ENCODE measurements around the gene HIVEP1. TPM values are rescaled to one million over a fixed set of nuclear protein-coding genes. Genes with fewer than 3 reads are reported as not detected.
"Not testable (repeated sequence)": the region's sequence is repeated elsewhere in the genome, so short reads cannot be mapped to it uniquely, and the experiment has no call there.

The HIVEP1 gene
- total RNA-seq, 2 donors from 2014 or later, result 70.1 to 77.0 TPM

DNA sequence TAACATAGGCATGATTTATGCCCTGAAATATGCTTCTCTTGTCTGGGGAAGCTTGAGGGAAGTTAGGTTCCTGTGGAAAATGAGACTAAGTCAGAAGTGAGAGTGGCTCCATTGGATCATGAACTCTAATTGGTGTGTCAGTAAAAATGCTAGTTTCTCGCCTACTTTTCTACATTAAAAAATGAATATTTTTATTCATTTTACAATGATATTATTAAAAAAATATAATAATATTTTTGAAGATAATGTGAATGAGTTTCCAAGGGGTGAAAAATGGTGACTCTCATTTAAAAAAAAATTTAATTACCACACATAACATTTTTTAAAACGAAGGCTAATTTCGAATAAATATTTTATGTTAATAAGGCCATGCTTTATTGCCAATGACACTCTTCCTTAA lies 84.2 kb downstream of the HIVEP1 start:
- peaks cover 0 to 1% of the 10 kb centered on the region in 2 donors for H3K9me3 Mint-ChIP-seq
- DNase-seq (no peak), ATAC-seq (replicated peaks in 1 of 2) (no peak)
- peaks cover 5 to 18% of the 10 kb centered on the region in 2 donors for H3K36me3 Mint-ChIP-seq (ENCODE audit: insufficient read depth in 2 of 2)
- peaks cover 26% of the 10 kb centered on the region for H3K4me1 Mint-ChIP-seq (ENCODE audit: low read depth)
- no peak overlapping the region for H3K4me3 Mint-ChIP-seq
- H3K27me3 Mint-ChIP-seq (ENCODE audit: low read depth), result no peaks in the 10 kb centered on the region
- no peak overlapping the region for H3K27ac Mint-ChIP-seq

DNA sequence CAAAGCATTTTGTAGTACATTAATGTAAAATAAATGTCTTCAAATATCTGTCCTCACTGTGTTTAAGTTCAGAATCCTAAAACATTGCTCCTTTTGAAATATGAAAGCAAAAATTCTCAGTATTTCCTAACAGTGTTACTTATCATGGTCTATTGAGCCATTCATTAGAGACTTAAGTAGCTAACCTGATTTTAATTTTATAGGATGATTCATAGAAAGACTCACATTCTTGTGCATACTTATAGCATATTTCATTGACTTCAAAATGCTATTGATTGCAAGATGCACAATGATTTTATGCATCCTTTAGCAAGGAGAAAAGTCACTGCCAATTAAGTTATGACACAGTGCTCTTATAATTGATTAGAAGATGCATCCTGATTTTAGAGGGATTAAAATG lies 85.7 kb downstream of the HIVEP1 start:
- Mint-ChIP-seq H3K4me1 (ENCODE audit: low read depth) (peaks cover 31% of the 10 kb centered on the region), H3K9me3 (peaks cover 0 to 1% of the 10 kb centered on the region in 2 donors), H3K27me3 (ENCODE audit: low read depth) (no peaks in the 10 kb centered on the region), H3K27ac (no peak overlapping the region), H3K4me3 (no peak overlapping the region), H3K36me3 (ENCODE audit: insufficient read depth in 2 of 2) (peaks cover 2 to 9% of the 10 kb centered on the region in 2 donors)
- ATAC-seq (replicated peaks in 1 of 2) (no peak), DNase-seq (no peak)

DNA sequence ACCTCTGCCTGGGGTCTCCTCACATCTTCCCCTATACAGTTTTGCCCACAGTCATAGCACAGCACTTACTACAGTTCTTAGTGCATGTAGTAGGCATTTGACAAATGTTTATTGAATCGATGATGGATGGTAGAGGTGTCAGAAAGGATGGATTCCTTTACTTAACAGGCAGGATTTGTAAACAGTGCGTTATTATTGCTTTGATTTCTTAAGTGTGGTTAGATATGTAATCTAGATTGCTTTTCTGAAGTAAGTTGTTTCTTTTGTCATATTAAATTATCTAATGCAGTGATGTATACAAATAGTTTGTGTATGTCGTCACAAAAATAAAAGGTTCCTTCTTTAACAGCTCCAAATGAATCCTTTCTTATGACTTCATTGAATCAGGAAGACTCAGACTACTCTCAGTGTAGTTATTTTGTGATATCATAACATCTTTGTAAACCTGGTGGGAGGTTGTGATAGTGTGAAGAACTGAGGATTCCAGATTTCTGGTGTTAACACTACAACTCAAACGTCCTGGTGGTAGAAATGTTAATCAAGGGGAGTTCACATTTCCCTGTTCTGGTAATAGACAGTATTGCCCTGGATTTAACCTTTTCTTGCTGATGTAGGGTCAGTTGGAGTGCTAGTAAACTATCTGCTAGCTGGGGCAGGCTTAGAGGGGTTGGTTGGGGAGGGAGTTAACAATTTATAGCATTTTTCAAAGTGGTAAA lies 87.7 kb downstream of the HIVEP1 start:
- Mint-ChIP-seq H3K4me3 (no peak overlapping the region), H3K9me3 (peaks cover 0 to 2% of the 10 kb centered on the region in 2 donors), H3K36me3 (ENCODE audit: insufficient read depth in 2 of 2) (peaks cover 4 to 5% of the 10 kb centered on the region in 2 donors), H3K4me1 (ENCODE audit: low read depth) (peaks cover 27% of the 10 kb centered on the region), H3K27me3 (ENCODE audit: low read depth) (no peaks in the 10 kb centered on the region), H3K27ac (no peak overlapping the region)
- ATAC-seq (replicated peaks in 1 of 2) (no peak), DNase-seq (no peak)

DNA sequence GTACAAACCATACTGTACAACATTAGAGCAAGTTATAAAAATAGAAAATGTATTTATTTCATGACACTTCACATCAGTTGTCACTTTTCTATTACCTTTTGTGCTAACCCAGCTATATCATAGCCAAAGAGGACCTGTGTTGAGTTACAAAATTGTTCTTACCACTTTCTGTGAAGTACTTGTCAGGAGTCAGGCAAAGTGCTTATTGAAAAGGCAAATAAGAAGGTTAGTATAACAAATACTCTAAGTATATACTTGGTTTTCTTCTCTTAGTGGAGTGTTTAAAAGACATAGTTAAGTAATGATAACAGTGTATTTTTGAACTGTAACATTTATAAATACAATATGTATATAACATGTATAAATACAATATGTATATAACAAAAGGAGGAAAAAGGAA lies 88.9 kb downstream of the HIVEP1 start:
- DNase-seq (no peak), ATAC-seq (replicated peaks in 1 of 2) (no peak)
- no peaks in the 10 kb centered on the region for H3K27me3 Mint-ChIP-seq (ENCODE audit: low read depth)
- H3K9me3 Mint-ChIP-seq, result peaks cover 0 to 2% of the 10 kb centered on the region in 2 donors
- no peak overlapping the region for H3K4me3 Mint-ChIP-seq
- H3K27ac Mint-ChIP-seq, result no peak overlapping the region
- H3K36me3 Mint-ChIP-seq (ENCODE audit: insufficient read depth in 2 of 2), result peaks cover 4 to 5% of the 10 kb centered on the region in 2 donors
- H3K4me1 Mint-ChIP-seq (ENCODE audit: low read depth), result peaks cover 22% of the 10 kb centered on the region

DNA sequence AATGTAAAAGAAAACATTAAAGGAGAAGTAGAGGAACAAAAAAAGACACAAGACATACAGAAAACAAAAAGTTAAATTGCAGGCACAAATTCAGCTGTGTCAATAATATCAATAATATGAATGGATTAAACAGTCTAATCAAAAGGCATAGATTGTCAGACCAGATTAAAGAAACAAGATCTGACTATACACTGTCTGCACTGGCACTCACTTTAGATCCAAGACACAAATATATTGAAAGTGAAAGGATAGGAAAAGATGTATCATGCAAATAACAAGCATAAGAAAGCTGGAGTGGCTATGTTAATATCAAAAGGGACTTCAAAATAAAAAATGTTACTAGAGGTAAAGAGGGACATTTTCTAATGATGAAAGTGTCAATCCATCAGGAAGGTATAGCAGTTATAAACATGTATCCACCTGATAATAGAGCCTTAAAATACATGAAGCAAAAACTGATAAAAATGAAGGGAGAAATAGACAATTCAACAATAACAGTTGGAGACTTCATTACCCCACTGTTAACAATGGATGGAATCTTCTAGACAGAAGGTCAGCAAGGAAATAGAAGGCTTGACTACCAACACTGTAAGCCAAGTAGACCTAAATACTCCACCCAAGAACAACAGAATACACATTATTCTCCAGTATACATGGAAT lies 89.7 kb downstream of the HIVEP1 start:
- H3K4me1 Mint-ChIP-seq (ENCODE audit: low read depth), result peaks cover 22% of the 10 kb centered on the region
- peaks cover 4% of the 10 kb centered on the region in 2 donors for H3K36me3 Mint-ChIP-seq (ENCODE audit: insufficient read depth in 2 of 2)
- H3K4me3 Mint-ChIP-seq, result no peak overlapping the region
- DNase-seq (no peak), ATAC-seq (replicated peaks in 1 of 2) (no peak)
- H3K27ac Mint-ChIP-seq, result peak overlapping the region; percentile 46
- H3K9me3 Mint-ChIP-seq, result peaks cover 0 to 2% of the 10 kb centered on the region in 2 donors
- H3K27me3 Mint-ChIP-seq (ENCODE audit: low read depth), result no peaks in the 10 kb centered on the region

DNA sequence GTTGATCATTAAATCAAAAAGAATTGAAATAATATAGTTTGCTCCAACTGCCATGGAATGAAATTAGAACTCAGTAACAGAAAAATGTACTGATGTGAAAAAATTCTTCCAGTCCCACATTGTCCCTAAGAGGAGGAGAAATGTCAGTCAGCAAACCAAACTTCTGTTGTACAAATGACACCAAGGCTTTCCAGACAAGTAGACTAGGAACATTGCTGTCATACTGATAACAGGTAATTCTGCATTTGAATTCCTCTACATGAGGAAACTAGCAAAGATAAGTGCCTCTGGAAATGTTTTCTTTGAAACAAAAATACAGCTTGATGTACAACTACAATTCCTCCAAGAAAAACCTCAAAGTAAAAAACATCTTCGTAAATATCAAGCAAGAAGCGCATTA lies 90.2 kb downstream of the HIVEP1 start:
- Mint-ChIP-seq H3K4me3 (no peak overlapping the region), H3K27ac (no peak overlapping the region), H3K9me3 (peaks cover 0 to 2% of the 10 kb centered on the region in 2 donors), H3K27me3 (ENCODE audit: low read depth) (no peaks in the 10 kb centered on the region), H3K4me1 (ENCODE audit: low read depth) (peaks cover 22% of the 10 kb centered on the region), H3K36me3 (ENCODE audit: insufficient read depth in 2 of 2) (peaks cover 5 to 9% of the 10 kb centered on the region in 2 donors)
- DNase-seq, result no peak
- ATAC-seq (replicated peaks in 1 of 2), result no peak

DNA sequence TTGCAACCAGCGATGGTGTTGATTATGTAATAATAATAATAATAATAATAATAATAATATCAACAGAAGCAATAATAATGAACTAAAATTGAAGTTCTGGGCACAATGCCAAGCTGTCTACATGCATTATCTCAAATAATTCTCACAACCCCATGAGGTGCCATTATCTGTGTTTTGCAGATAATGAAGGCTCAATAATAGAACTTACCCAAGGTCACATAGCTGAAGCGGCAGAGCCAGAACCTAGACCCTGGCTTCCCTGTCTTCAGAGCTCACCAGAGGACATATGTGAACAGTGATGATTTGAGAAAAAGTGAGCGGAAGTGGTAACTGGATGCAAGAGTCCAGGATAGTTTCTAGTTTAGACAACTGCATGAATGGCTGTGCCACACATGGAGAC lies 91.0 kb downstream of the HIVEP1 start:
- no peak for DNase-seq
- no peak overlapping the region for H3K27ac Mint-ChIP-seq
- H3K4me1 Mint-ChIP-seq (ENCODE audit: low read depth), result peaks cover 22% of the 10 kb centered on the region

DNA sequence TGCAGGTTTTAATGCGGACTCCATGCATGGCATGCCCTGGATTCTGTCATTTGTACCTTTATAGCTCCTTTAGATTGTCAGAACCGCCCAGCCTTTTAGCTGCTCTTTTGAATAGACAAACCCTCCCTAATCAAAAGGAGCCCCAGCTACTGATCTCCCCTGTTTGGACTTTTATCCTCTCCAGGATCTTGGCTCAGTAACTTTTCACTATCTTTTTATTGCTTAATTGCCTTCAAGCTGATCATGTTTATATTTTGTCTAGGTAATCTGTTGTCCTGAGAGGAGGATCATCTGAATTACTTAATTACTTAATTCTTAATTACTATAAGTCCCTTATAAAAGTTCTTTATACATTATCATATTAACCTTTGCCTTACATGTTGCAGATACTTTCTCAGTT lies 93.2 kb downstream of the HIVEP1 start:
- no peaks in the 10 kb centered on the region for H3K27me3 Mint-ChIP-seq (ENCODE audit: low read depth)
- ATAC-seq (replicated peaks in 1 of 2), result no peak

More for the DNA sequence above, 91.0 kb downstream of the HIVEP1 start:
- ATAC-seq (replicated peaks in 1 of 2), result no peak
- Mint-ChIP-seq H3K9me3 (peaks cover 0 to 2% of the 10 kb centered on the region in 2 donors), H3K4me3 (no peak overlapping the region), H3K36me3 (ENCODE audit: insufficient read depth in 2 of 2) (peaks cover 9 to 11% of the 10 kb centered on the region in 2 donors), H3K27me3 (ENCODE audit: low read depth) (no peaks in the 10 kb centered on the region)

DNA sequence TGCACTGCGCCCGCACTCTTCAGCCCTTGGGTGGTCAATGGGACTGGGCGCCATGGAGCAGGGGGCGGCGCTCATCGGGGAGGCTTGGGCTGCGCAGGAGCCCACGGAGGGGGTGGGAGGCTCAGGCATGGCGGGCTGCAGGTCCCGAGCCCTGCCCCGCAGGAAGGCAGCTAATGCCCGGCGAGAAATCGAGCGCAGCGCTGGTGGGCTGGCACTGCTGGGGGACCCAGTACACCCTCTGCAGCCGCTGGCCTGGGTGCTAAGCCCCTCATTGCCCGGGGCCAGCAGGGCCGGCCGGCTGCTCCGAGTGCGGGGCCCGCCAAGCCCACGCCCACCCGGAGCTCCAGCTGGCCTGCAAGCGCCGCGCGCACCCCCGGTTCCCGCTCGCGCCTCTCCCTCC lies 96.3 kb downstream of the HIVEP1 start:
- Mint-ChIP-seq H3K4me1 (ENCODE audit: low read depth) (peaks cover 32% of the 10 kb centered on the region), H3K36me3 (ENCODE audit: insufficient read depth in 2 of 2) (peaks cover 18 to 26% of the 10 kb centered on the region in 2 donors)
- H3K27ac Mint-ChIP-seq; H3K4me3 Mint-ChIP-seq; H3K27me3 Mint-ChIP-seq (ENCODE audit: low read depth); DNase-seq; ATAC-seq (replicated peaks in 1 of 2); H3K9me3 Mint-ChIP-seq: not testable (repeated sequence)

More for the DNA sequence above, 93.2 kb downstream of the HIVEP1 start:
- peaks cover 0 to 2% of the 10 kb centered on the region in 2 donors for H3K9me3 Mint-ChIP-seq
- H3K4me1 Mint-ChIP-seq (ENCODE audit: low read depth), result peaks cover 24% of the 10 kb centered on the region
- peaks cover 11 to 18% of the 10 kb centered on the region in 2 donors for H3K36me3 Mint-ChIP-seq (ENCODE audit: insufficient read depth in 2 of 2)
- no peak overlapping the region for H3K27ac Mint-ChIP-seq
- H3K4me3 Mint-ChIP-seq, result no peak overlapping the region
- no peak for DNase-seq

DNA sequence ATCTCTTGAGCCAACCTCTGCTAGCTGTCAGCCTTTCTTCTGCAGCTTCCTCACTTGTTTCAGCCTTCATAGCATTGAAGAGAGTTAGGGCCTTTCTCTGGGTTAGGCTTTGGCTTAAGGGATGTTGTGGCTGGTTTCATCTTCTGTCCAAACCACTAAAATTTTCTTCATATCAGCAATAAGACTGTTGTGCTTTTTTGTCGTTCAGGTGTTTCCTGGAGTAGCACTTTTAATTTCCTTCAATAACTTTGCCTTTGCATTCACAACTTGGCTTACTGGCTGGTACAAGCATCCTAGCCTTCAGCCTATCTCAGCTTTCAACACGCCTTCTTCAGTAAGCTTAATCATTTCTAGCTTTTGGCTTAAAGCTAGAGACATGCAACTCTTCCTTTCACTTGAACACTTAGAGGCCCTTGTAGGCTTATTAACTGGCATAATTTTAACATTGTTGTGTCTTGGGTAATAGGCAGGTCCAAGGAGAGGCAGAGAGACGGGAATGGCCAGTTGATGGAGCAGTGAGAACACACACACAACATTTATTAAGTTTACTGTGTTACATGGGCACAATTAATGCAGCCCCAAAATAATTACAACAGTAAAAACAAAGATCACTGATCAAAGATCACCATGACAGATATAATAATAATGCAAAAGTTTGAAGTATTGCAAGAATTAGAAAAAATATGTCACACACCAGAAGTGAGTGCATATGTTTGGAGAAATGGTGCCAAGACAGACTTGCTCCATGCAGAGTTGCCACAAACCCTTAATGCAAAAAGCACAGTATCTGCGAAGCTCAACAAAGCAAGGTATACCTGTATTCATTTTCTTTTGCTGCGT lies 98.6 kb downstream of the HIVEP1 start:
- Mint-ChIP-seq H3K9me3 (peaks cover 1 to 4% of the 10 kb centered on the region in 2 donors), H3K4me3 (peak overlapping the region in 1 of 2 donors; percentile 5), H3K36me3 (ENCODE audit: insufficient read depth in 2 of 2) (peaks cover 23 to 30% of the 10 kb centered on the region in 2 donors), H3K4me1 (ENCODE audit: low read depth) (peaks cover 54% of the 10 kb centered on the region), H3K27ac (peak overlapping the region; percentile 20), H3K27me3 (ENCODE audit: low read depth) (no peaks in the 10 kb centered on the region)
- DNase-seq, result no peak
- peak; percentile 36 to 48 for ATAC-seq (replicated peaks in 1 of 2)

DNA sequence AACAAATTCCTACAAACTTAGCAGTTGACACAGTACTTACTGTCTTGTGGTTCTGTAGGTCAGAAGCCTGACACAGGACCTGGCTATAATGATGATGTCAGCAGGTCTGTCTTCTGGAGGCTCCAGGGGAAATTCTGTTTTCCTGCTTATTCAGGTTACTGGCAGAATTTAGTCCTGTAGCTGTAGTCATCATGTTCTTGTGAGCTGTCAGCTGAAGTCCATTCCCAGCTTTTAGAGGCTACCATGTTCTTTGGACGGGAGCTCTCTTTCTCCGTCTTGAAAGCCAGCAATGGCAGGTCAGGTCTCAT lies 99.2 kb downstream of the HIVEP1 start:
- Mint-ChIP-seq H3K27ac (no peak overlapping the region), H3K4me3 (no peak overlapping the region), H3K4me1 (ENCODE audit: low read depth) (peaks cover 60% of the 10 kb centered on the region), H3K36me3 (ENCODE audit: insufficient read depth in 2 of 2) (peaks cover 24 to 36% of the 10 kb centered on the region in 2 donors), H3K9me3 (peaks cover 1 to 4% of the 10 kb centered on the region in 2 donors), H3K27me3 (ENCODE audit: low read depth) (no peaks in the 10 kb centered on the region)
- ATAC-seq (replicated peaks in 1 of 2) (no peak), DNase-seq (no peak)

DNA sequence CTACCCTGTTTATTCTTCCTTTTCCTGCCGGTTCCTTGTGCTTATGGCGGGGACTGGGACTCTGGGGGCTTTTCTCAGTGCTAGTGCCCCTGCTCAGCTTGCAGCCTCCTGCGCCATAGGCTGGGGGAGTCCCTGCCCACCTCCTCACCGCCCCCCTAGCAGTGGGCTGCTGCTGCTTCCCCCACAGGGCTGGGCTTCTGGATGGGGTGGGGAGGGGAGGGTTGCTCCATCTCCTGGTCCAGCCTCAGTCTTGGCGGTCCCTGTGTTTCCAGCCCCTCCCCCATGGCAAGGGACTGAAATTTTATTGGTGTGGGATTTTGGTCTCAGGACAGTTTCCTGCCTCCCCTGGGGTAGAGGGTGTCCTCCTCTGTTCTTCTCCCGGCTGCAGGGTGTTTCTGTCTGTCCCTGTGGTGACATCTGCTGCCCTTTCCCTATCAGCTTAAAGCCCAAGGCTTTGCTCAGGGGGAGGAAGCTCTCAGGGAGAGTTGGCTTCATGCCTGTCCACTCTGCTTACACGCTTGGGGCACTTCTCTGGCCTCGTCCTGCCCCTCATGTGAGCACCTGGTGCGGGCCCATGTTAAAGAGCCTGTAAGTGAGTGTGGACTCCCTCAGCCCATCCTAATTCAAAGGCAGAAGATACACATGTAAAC lies 100.6 kb downstream of the HIVEP1 start:
- peaks cover 22 to 36% of the 10 kb centered on the region in 2 donors for H3K36me3 Mint-ChIP-seq (ENCODE audit: insufficient read depth in 2 of 2)
- peak overlapping the region; percentile 9 to 57 for H3K4me3 Mint-ChIP-seq
- ATAC-seq (replicated peaks in 1 of 2) (no peak), DNase-seq (no peak)
- no peaks in the 10 kb centered on the region for H3K27me3 Mint-ChIP-seq (ENCODE audit: low read depth)
- peaks cover 66% of the 10 kb centered on the region for H3K4me1 Mint-ChIP-seq (ENCODE audit: low read depth)
- peak overlapping the region; percentile 29 for H3K27ac Mint-ChIP-seq
- peaks cover 6% of the 10 kb centered on the region in 2 donors for H3K9me3 Mint-ChIP-seq

Data from activated T-cell treated with anti-CD3 and anti-CD28 coated beads, Interleukin-2, amount 50 U/mL, for 72 hours (primary cell).